B cell (primary cell): ENCODE data around the gene MOB3B. TPM values are rescaled to one million over a fixed set of nuclear protein-coding genes. Genes with fewer than 3 reads are reported as not detected.

Experiments
- ATAC-seq: fragments of 200-7000 bp; cut with Tn5 transposase; one replicate; pipeline ENCODE4 v1.10.0; 2021; ENCODE audit warnings: low read depth, mild to moderate bottlenecking, moderate number of reproducible peaks, moderate library complexity
- CTCF ChIA-PET: fragments of 350-600 bp; sonication (Branson Sonifier 250); formaldehyde crosslinking; loops from one replicate; lab custom pipeline; 2021; ENCODE audit warnings: antibody characterized with exemption, inconsistent platforms; lab: Charles Lee
- POLR2A ChIA-PET: fragments of 350-600 bp; sonication (Branson Sonifier 250); formaldehyde crosslinking; loops from one replicate; lab custom pipeline; 2021; ENCODE audit warnings: antibody characterized with exemption; lab: Charles Lee
- DNase-seq: peaks from one replicate; pipeline ENCODE4 v3.0.0; 2013
- H2AFZ ChIP-seq: 2 replicates; pipeline ENCODE4 v1.6.1; 2012; ENCODE audit warnings: mild to moderate bottlenecking, low read depth, low read length; ENCODE audit not compliant: insufficient read depth, poor library complexity, severe bottlenecking
- H3K27ac ChIP-seq, 2 donors: 1 replicate in 1 of 2; 2 replicates in 1 of 2; pipeline ENCODE4 v1.5.1; 2012 to 2013; ENCODE audit warnings: low read length in 2 of 2, mild to moderate bottlenecking in 2 of 2, moderate library complexity in 1 of 2
- H3K27me3 ChIP-seq, 4 experiments: fragments of 200-600 bp in 1 of 4; sonication (generic) in 1 of 4; replicated peaks in 1 of 4; 1 replicate in 2 of 4; 2 replicates in 2 of 4; pipeline versions ENCODE4 v1.6.1 to v1.7.0; 2013 to 2016; ENCODE audit warnings: low read length in 3 of 4, mild to moderate bottlenecking in 2 of 4, mixed read lengths in 1 of 4, moderate library complexity in 1 of 4; ENCODE audit not compliant: insufficient read depth in 4 of 4, control insufficient read depth in 3 of 4; ENCODE audit errors: control extremely low read depth in 1 of 4
- H3K36me3 ChIP-seq, 2 experiments: replicated peaks in 1 of 2; 1 replicate in 1 of 2; 2 replicates in 1 of 2; pipeline versions ENCODE4 v1.6.1 to v1.7.1; 2013; ENCODE audit warnings: low read length in 1 of 2; ENCODE audit not compliant: insufficient read depth in 2 of 2, control insufficient read depth in 1 of 2; ENCODE audit errors: control extremely low read depth in 1 of 2, extremely low read depth in 1 of 2
- H3K4me1 ChIP-seq, 2 donors: fragments of 200-600 bp in 1 of 2; sonication (generic) in 1 of 2; 1 replicate in 1 of 2; 2 replicates in 1 of 2; pipeline versions ENCODE4 v1.5.1 to v1.6.1; 2013 to 2017; ENCODE audit warnings: low read length in 2 of 2; ENCODE audit not compliant: control insufficient read depth in 2 of 2, insufficient read depth in 2 of 2
- H3K4me2 ChIP-seq: replicated peaks from 2 replicates; pipeline ENCODE3; 2012; ENCODE audit warnings: mild to moderate bottlenecking, low read depth, low read length; ENCODE audit not compliant: poor library complexity, severe bottlenecking
- H3K4me3 ChIP-seq, 5 experiments: fragments of 200-600 bp in 1 of 5; sonication (generic) in 1 of 5; 1 replicate in 3 of 5; 2 replicates in 2 of 5; pipeline versions ENCODE4 v1.5.1 to v1.7.0; 2011 to 2016; ENCODE audit warnings: low read length in 4 of 5, mild to moderate bottlenecking in 4 of 5, low read depth in 2 of 5, control low read depth in 1 of 5, moderate library complexity in 1 of 5; ENCODE audit not compliant: insufficient read depth in 1 of 5; ENCODE audit errors: control extremely low read depth in 1 of 5, extremely low read depth in 1 of 5
- H3K79me2 ChIP-seq: fragments of 200-600 bp; sonication (generic); one replicate; pipeline ENCODE4 v1.6.0; 2016; ENCODE audit warnings: low read length; ENCODE audit not compliant: control insufficient read depth, insufficient read depth
- H3K9ac ChIP-seq: fragments of 200-600 bp; sonication (generic); 2 replicates; pipeline ENCODE4 v1.6.1; 2017; ENCODE audit warnings: mild to moderate bottlenecking, low read length, moderate library complexity
- H3K9me3 ChIP-seq, 3 donors: one replicate each; pipeline versions ENCODE4 v1.6.1 to v1.7.1; 2013; ENCODE audit warnings: low read length in 2 of 3; ENCODE audit not compliant: control insufficient read depth in 2 of 3, insufficient read depth in 1 of 3; ENCODE audit errors: control extremely low read depth in 1 of 3
- H4K20me1 ChIP-seq: 2 replicates; pipeline ENCODE4 v1.6.0; 2012; ENCODE audit warnings: mild to moderate bottlenecking, low read length; ENCODE audit not compliant: insufficient read depth, control insufficient read depth, poor library complexity, severe bottlenecking
- H3K27ac Mint-ChIP-seq: one replicate; pipeline ENCODE4 v1.8.0; 2021; ENCODE audit warnings: mixed read lengths
- H3K27me3 Mint-ChIP-seq: one replicate; pipeline ENCODE4 v1.8.0; 2021; ENCODE audit warnings: mixed read lengths
- H3K4me1 Mint-ChIP-seq: one replicate; pipeline ENCODE4 v1.8.0; 2021; ENCODE audit warnings: mixed read lengths
- H3K4me3 Mint-ChIP-seq: one replicate; pipeline ENCODE4 v1.8.0; 2021; ENCODE audit warnings: mixed read lengths
- H3K9me3 Mint-ChIP-seq: one replicate; pipeline ENCODE4 v1.8.0; 2022; ENCODE audit warnings: mixed read lengths; ENCODE audit not compliant: insufficient read depth
- EZH2 ChIP-seq: IDR thresholded peaks from 2 replicates; pipeline ENCODE4 v1.6.1; 2012; ENCODE audit warnings: borderline replicate concordance, low read depth, mild to moderate bottlenecking, moderate library complexity, low read length; ENCODE audit not compliant: insufficient read depth, poor library complexity, severe bottlenecking
- WGBS: methylation state at CpG from one replicate; pipeline ENCODE4 v1.1.5; 2013; ENCODE audit warnings: missing lambda C conversion rate; ENCODE audit not compliant: insufficient coverage; 5-methylcytosine and 5-hydroxymethylcytosine counted together
- intact Hi-C: fragments of 100-400 bp; cut with micrococcal nuclease; formaldehyde crosslinking; loops from one replicate; pipeline ENCODE4 v1.10.0; 2022
- polyA plus RNA-seq: library from polyadenylated mRNA; depleted of rRNA; stranded (reverse); fragments of >200 nt; gene quantifications from 2 replicates; pipeline ENCODE4 v1.2.3, GENCODE V29; 2012
- total RNA-seq, 2 donors: library from RNA; stranded (reverse); fragments of 120-200 nt in 1 of 2; gene quantifications; 1 replicate in 1 of 2; 2 replicates in 1 of 2; pipeline versions ENCODE4 v1.2.3 to v1.2.4, GENCODE V29; 2013 to 2022
- TF ChIP-seq, protein P1 (sequence below): fragments of 200-600 bp; IDR thresholded peaks from one replicate; pipeline ENCODE4 v1.8.0; 2022; ENCODE audit warnings: antibody characterized with exemption, mild to moderate bottlenecking

Gene MOB3B
- total and polyA plus RNA-seq, 2 donors (not counting 1 experiment from before 2014, with no cell fraction given) = 7.3 to 7.9 TPM

DNA sequence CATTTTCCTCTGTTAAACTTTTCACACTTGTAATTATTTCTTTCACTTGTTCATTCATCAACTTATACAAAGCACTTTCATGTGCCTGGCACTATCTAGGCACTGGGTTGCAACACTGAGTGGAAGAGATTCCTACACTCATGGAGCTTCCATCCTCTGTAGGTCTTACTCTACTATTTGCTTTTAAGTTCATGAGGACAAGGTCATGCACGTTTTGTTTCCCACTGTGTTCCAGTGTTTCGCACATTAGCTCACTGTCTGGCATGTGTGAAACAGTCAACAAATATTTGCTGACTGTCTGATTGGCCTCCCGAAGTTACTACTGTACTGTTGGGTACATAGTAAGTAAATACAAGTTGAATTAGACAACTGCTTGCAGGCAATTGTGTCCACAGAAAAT, 93.4 kb downstream of the MOB3B start:
- Histone ChIP-seq H3K27ac (no peak overlapping the region), H3K27me3 (no peaks in the 10 kb centered on the region), H3K79me2 (peaks cover 87% of the 10 kb centered on the region), H2AFZ (no peak overlapping the region), H3K9me3 (no peaks in the 10 kb centered on the region), H3K9ac (no peak overlapping the region), H4K20me1 (no peaks in the 10 kb centered on the region), H3K4me2 (no peak overlapping the region), H3K4me1 (peaks cover 39 to 41% of the 10 kb centered on the region in 2 donors), H3K4me3 (no peak overlapping the region), H3K36me3 (no peaks in the 10 kb centered on the region)
- H3K4me3 Mint-ChIP-seq = no peak overlapping the region
- peak overlapping the region; percentile 69 for H3K27ac Mint-ChIP-seq
- CTCF ChIA-PET = interaction anchor here (1.2 to 1.4 kb wide), 2 partner anchors 9 to 50 kb away, joined by 3 read pairs; no protein-coding TSS in a partner anchor
- H3K4me1 Mint-ChIP-seq = peaks cover 79% of the 10 kb centered on the region
- H3K27me3 Mint-ChIP-seq = no peaks in the 10 kb centered on the region
- TF ChIP-seq, protein P1, sequence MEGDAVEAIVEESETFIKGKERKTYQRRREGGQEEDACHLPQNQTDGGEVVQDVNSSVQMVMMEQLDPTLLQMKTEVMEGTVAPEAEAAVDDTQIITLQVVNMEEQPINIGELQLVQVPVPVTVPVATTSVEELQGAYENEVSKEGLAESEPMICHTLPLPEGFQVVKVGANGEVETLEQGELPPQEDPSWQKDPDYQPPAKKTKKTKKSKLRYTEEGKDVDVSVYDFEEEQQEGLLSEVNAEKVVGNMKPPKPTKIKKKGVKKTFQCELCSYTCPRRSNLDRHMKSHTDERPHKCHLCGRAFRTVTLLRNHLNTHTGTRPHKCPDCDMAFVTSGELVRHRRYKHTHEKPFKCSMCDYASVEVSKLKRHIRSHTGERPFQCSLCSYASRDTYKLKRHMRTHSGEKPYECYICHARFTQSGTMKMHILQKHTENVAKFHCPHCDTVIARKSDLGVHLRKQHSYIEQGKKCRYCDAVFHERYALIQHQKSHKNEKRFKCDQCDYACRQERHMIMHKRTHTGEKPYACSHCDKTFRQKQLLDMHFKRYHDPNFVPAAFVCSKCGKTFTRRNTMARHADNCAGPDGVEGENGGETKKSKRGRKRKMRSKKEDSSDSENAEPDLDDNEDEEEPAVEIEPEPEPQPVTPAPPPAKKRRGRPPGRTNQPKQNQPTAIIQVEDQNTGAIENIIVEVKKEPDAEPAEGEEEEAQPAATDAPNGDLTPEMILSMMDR = no peak
- no peaks in the 10 kb centered on the region for H3K9me3 Mint-ChIP-seq
- ATAC-seq = no peak
- POLR2A ChIA-PET = no interaction called here
- intact Hi-C loops = no loop called here
- 100% methylated on average over 1 of the region's 3 CpGs for WGBS
- DNase-seq = no peak

DNA sequence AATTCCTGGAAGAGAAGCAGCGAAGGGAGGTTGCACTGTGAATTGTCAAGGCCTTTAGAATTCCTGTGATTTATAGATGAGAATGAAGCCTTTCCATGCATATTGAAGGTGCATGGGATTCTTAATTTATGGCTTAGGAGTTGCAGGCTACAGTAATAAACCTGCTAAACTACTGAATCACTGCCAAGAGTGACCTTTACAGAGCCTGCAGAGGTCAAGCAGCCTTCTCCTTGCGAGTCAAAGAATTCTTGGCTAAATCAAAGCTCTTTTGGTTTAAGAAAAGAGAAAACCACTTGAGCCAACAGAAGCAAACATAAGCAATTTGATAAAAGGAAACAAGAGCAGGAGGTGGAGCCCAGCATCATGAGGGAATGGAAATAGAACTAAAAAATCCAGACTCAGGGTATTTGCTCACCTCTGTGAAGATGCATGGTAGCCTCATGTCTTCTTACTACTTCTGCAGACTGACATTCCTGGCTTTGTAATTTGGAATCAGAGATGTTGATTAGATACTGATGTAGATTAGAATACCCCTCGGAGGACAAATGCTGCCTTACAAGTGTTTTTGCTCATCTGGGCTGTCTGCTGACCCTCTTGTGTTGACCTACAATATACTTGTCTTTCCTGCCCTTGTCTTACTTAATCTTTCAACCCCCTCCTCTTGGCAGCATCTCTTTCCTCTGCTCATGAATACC, 95.8 kb downstream of the MOB3B start:
- Histone ChIP-seq H4K20me1 (no peaks in the 10 kb centered on the region), H3K4me2 (no peak overlapping the region), H3K27me3 (no peaks in the 10 kb centered on the region), H3K4me3 (no peak overlapping the region), H3K36me3 (no peaks in the 10 kb centered on the region), H3K9ac (no peak overlapping the region), H3K27ac (no peak overlapping the region), H3K4me1 (peaks cover 30 to 31% of the 10 kb centered on the region in 2 donors), H3K9me3 (no peaks in the 10 kb centered on the region), H3K79me2 (peaks cover 89% of the 10 kb centered on the region), H2AFZ (no peak overlapping the region)
- ChIA-PET CTCF (no interaction called here), POLR2A (interaction anchor here (1.4 kb wide), 1 partner anchor 13 kb away, joined by 3 read pairs; no protein-coding TSS in a partner anchor)
- H3K4me1 Mint-ChIP-seq = peaks cover 67% of the 10 kb centered on the region
- H3K27ac Mint-ChIP-seq = no peak overlapping the region
- no peak for DNase-seq
- H3K27me3 Mint-ChIP-seq = no peaks in the 10 kb centered on the region
- intact Hi-C loops = no loop called here
- no CpG with 5 or more reads among the region's 3 CpGs for WGBS
- H3K9me3 Mint-ChIP-seq = no peaks in the 10 kb centered on the region
- H3K4me3 Mint-ChIP-seq = no peak overlapping the region
- TF ChIP-seq, protein P1 = no peak
- no peak for TF ChIP-seq EZH2
- ATAC-seq = no peak
